GM19324 (cell line): ENCODE results near the gene GGT6.

Source experiments
- ATAC-seq: cut with Tn5 transposase; IDR thresholded peaks from one replicate; pipeline ENCODE4 v1.9.1; 2021; ENCODE audit warnings: mild to moderate bottlenecking, moderate library complexity; ENCODE audit not compliant: unreplicated experiment, low FRiP score

Gene GGT6

DNA sequence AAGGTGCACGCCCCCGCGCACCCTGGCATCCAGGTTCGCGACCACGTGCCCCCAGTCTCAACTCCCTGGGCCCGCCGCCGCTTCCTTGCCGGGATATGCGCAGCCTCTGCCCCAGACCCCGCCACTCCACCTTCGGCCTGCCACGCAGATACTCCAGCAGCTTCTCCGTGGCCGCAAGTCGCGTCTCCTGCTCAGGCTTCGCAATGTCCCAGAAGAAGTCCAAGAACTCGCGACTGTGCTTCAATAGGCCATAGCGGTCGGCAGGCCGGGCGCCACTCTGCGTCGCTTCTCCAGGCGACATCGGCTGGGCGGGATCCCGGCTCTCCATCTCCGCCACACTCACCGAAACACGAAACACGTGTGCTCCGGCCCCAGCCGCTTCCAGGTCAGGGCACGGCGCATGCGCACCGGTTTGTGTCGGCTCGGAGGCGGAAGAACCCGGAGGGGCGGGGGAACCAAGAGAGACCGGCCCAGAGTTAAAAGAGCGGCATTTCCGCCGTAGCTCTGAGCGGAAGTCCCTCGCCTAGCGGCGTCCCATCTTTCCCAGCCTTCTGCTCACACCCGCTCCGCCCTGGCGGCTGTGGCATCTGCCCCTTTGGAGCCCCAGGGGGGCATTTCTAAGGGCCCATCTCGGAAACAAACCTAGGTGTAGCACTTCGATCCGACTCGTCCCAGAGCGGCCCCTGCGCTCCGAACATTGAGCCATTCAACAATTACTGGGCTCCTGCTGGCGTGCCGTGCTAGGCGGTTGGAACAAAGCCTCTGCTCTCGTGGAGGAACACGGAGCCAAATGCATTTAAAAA is 5.2 kb downstream of the GGT6 start, which contains the start of gene MYBBP1A:
MYBBP1A (minus strand) TSS at position 388 of the 803 bp plus-strand sequence; CDS start at position 328, 60 bp downstream.
- peak; percentile 86 for ATAC-seq

DNA sequence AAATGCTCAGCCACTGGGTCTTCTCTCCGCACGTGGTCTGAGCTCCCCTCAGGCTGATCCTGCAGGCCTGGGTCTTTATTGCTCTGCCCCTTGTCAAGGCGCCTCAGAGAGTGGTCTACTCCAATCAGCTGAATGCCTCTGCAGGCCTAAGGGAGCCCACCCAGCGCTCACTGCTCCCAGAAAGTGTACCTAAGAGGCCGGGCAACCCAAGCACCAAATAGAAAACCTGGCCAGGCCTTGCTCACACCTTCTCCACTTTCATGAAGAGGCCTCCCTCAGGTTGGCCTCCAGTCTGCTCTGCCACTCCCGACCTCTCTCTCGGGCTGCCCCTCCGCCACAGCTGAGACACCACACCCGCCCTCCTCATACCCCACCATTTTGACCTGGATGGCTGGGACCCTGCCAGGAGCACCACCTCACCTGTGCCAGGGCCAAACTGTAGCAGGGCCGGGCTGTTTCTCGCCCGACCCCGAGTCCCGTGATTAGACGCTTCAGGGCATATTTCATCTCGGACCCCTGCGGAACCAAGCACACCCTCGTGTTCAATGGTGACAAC is 5.9 kb downstream of the GGT6 start:
- no peak for ATAC-seq

DNA sequence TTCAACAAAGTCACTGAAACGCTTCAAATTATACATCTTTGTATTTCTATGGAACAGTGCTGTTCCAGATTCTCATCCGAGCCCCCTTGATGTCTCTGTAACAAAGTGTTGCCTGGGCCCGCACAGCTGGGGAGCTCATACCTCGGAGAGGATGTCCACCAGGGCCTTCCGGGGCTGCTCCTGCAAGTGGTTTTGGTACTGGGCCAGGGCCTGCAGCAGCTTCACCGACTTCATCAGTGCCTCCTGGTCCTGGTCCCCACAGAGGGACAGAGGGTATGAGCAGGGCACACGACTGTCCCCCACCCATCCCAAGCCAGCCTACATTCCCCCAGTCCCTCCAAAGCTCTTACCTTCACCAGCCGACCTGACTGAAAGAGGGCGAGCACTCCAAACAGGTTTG is 6.7 kb downstream of the GGT6 start:
- ATAC-seq: no peak

DNA sequence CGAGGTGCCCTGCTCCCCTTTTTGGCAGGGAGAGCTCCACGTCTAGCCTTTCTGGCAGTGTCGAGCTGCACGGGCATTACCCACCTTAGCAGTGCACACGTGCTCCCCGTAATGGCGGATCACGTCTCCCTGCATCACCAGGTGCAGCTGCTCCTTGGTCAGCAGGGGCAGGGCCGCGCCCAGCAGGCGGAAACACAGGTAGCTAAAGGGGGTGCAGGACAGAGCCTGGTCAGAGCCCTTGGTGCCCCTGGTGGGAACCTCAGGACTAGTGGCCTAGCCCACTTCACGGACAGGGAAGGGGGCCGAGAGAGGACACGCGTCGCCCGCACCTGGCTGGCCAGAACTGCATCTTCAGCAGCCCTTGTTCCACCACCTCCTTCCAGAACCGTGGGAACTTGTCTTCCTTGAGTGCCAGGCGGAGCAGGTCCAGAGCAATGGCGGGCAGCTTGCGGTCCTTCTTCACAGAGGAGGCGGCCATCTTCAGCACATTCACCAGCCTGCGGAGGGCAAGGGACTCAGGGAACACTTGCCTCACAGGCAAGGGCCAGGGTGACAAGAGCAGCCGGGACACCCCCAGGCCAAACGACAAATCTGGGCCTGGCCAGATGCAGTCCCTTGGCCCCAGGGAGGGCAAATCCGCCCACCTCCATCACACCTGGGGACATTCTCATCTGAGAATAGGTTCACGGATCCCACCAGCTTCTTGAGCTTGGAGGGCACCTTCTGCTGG is 8.4 kb downstream of the GGT6 start:
- ATAC-seq: no peak

DNA sequence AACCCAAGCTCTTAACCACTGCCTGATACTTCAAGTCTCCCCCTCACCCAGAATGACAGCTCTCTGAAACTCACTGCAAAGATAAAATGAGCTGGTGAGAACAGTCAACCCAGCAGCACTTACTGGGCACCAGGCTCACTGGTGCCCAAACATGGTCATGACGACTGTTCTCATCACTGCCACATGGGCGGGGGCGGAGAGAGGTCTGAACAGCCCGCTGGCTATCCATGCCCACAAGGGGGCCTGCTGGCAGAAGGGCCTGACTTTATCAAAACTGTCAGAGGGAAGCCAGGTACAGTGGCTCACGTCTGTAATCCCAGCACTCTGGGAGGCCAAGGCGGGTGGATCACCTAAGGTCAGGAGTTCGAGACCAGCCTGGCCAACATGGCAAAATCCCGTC is 9.2 kb downstream of the GGT6 start:
- no peak for ATAC-seq

DNA sequence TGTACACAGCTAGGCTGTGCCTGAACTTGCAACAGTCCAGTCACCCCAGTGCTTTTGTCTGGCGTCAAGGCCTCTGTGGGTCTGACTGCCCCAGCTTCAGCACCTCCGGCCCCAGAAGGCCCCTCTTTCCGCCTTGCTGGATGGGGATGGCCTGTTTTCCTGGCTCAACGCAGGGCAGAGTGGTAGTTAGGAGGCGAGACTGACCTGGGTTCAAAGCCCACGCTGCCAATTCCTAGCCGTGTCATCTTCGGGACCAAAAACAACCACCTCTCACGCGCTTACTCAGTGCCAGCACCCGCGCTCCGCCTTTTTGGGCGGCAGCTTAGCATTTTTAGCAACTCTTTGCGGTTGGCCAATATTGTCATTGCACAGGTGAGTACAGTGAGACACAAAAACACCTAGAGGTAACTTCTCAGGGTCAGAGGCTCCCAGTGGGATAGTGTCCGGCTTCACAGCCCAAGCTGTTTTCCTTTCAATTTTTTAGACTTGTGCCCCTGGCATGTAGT is 9.8 kb downstream of the GGT6 start:
- ATAC-seq: no peak

DNA sequence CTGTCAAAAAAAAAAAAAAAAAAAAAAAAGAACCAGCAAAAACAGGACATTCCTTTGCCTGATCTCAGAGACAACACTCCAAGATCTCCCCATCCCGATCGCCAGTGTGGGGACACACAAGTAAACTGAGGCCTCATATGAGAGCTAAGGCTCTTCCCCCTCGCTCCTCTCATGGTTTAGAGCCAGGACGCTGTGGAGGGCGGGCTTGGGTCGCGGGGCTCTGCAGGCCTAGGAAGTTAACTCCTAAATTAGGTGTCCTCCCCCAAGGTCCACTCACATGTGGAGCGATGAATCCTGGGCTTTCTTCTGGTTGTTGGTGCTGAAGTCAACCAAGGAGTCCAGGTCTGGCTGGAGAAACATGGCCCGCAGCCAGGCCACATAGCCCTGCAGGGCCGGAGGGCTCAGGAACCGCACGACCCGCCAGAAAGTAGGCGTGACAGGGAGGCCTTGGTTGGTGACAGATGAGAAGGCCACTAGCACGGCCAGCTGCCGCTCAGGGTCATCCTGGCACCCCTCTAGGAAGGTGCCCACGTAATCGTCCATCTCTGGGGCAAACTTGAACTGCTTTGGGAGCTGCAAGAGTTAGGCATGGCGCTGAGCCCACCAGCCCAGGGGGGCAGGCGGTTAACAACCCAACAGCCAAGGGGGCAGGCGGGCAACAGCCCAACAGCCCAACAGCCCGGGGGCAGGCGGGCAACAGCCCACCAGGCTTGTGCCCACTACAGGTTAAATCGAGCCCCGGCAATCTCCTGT is 10.4 kb downstream of the GGT6 start:
- no peak for ATAC-seq

DNA sequence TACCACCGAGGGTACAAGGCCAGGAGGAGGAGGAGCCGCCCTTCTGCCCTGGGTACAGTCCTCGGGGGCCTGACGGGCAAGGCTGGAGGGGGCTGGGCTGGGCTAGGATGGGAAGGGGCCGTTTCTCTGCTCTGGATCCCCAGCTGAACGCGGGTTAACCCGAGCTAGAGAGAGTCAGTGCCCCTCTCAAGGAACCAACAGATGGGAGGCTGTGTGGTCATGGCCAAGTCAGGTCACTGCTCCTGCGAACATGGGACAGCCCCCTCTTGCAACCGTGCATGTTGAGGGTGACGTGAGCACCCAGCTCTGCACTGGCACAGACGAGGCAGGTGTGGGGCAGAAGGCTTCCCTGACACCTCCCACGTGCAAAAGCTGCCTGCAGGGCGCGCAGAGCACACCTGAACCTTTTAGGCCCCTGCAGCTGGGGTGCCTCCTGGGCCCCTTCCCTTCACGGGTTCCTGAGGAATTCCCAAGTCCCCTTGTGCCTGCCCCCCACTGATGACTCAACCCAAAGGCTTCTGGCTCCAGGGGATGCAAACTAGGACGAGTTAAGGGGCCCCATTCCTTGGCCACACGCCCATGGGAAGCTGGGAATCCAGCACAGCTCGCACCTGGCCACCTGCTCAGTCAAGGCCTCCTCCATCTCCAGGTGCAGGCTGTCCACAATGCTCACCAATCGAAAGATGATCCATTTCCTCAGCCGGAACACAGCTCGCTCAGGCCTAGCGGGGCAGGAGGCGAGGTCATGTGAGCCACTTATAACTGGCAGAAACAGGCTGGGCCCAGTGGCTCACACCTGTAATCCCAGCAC is 11.5 kb downstream of the GGT6 start:
- no peak for ATAC-seq

DNA sequence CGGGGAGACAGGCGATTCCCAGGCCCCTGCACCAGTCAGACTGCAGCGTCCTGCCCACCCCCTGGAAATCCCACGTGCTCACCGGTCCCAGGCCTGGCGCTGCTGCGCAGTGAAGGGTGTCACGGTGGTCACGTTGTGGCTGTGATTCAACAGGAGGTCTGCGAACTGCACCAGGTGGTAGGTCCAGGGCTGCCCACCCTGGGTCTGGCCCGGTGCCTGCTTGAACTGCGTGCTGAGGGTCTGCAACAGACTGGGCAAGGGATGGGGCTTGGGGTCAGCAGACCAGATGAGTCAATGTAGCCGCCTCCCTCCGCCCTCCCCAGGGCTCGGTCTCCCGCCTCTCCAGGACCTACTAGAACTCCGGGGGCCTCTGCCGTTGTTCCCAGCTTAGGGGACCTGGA is 12.3 kb downstream of the GGT6 start:
- ATAC-seq: no peak

DNA sequence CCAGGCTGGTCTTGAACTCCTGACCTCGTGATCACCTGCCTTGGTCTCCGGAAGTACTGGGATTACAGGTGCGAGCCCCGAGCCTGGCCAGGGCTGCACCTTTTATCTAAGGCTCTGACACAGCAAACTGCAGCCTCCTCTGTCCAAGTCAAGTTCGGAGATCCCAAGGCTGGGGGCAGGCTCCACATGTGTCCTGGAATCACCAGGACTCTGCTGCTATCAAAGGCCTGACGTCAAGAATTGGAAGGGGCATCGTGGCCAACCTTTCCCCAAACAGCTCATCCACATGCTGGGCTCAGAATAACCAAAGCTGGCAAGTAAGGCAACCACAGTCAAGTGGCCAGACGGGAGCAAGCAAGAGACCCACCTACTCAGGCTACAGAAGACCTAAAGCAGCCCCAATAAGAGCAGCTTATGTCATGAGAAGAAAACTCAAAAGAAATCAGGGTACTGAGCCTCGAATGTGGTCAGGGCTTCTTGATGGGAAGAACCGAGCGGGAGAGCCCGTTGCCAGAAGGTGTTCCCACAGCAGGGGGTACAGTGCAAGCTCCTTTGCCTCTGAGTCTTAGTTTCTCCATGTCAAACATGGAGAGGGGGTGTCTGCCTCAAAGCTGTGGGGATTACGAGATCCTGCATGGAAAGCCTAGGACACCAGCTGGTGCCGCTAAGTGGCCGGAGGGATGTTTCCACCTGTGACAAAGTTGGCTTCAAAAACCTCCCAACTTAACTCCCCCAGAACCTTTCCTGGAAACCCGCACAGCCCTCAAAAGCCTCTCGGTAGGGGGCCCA is 13.1 kb downstream of the GGT6 start:
- ATAC-seq: no peak

DNA sequence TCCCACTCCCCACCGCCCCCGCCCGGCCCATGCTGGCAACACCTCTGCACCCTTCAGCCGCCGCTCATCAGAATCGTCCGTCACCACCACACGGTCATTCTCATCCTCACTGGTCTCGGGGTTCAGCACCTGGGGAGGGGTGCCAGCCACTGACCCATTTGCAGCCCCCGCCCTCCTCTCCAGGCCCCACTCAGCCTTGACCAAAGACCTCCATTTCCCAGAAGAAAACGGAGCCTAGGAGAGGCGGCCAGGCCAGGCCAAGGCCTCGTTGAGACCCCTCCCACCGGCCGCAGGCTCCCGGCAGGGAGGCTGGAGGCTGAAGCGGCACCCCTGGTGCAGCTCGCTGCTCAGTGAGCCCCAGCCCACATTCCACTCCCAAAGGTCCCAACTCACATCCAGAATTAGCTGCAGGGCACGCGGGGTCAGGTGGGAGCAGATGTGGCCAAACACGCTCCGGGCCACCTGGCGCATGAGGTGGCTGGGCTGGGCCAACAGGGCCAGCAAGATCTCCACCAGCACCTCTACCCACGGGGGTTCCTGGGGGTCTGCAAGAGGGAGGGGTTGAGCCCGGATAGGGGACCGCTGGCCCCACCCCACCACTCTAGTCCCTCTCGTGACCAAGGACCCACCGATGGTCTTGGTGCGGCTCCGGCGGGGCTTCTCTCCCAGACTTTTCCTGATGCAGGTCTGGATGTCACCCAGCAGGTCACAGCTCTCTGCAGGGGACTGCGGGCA is 15.0 kb downstream of the GGT6 start:
- no peak for ATAC-seq

DNA sequence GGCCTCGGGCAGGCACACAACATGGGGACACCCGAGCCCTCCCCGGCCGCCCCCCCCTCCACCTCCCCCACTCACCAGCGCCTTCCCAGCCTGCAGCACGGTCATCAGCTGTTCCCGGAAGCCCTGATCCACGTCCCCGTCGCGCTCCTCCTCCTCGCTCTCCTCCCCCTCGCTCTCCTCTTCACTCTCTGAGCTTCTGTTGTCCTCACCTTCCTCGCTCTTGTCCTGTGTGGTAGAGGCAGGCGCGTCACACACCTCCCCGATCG is 15.5 kb downstream of the GGT6 start:
- no peak for ATAC-seq

DNA sequence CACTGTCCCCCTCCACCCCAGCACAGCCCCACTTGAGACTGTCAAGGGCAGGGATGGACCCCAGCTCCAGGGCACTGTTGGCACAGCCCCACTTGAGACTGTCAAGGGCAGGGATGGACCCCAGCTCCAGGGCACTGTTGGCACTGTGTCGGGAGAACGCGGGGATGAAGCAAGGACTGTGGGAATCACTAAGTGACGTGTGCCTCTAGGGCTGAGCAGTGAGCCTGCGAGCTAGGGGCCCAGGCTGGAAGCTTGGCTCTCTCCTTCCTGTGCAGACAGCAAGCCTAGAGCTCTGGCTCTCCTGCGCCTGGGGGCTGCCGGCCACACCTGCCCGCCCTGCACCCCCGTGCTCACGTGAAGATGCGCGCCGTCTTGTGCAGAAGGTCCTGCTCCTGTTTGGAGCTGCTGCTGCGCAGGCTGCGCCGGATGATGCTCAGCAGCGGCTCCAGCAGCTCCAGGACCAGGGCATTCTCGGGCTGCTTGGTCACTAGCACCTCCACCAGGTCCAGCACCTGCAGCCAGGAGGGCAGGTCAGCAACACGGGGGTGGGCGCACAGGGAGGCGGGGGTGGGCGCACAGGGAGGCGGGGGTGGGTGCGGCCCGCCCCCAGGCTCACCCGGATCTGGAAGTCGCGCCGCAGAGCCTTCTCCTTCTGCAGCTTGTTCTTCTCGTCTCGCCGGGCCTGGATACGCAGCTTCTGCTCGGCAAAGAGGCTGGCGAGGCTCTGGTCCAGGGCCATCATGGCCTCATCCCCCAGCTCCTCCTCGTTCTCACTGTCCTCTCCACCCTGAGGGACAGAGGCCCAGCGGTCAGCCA is 16.0 kb downstream of the GGT6 start:
- no peak for ATAC-seq

DNA sequence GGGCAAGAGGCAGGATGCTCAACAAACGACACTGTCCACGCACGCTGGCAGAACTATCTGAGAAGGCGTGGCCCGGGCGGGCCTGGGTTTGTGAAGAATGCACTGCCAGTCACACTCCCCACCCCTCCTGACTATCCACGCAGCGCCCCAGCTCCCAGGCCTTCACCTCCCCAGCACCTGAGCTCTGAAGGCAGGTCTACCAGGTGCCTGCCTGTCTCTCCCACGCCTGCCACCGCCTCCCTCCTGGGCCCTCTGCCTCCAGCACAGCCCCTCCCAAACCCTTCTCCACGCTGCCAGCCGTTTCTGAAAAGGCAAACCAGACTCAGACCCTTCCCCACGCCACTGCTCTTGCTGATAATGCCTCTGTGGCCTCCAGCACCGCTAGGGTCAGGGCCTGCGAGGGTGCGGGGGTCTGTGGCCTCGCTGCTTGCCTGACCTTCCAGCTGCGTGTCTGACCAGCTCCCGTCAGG is 16.8 kb downstream of the GGT6 start:
- no peak for ATAC-seq

DNA sequence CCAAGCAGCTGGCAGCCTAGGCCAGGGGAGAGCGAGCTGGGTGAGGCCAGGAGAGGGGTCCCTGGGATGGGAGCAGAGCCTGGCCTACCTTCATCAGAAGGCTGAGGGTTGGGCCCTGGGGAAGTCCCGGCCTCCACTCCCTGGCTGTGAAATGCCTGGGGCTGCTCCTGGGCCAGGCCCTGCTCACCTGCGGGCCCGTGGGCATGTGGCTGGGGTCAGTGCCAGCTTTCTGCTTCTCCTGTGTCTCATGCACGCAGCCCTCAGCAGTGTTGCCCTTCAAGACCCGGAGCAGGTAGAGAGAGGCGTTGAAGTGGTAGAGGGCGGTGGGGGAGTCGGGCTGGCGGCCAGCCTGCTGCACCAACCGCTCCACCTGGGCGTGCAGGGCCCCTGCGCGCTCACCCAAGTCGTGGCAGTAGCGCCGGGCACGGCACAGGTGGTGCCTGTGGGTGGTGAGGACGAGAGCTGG is 17.6 kb downstream of the GGT6 start:
- ATAC-seq: no peak

DNA sequence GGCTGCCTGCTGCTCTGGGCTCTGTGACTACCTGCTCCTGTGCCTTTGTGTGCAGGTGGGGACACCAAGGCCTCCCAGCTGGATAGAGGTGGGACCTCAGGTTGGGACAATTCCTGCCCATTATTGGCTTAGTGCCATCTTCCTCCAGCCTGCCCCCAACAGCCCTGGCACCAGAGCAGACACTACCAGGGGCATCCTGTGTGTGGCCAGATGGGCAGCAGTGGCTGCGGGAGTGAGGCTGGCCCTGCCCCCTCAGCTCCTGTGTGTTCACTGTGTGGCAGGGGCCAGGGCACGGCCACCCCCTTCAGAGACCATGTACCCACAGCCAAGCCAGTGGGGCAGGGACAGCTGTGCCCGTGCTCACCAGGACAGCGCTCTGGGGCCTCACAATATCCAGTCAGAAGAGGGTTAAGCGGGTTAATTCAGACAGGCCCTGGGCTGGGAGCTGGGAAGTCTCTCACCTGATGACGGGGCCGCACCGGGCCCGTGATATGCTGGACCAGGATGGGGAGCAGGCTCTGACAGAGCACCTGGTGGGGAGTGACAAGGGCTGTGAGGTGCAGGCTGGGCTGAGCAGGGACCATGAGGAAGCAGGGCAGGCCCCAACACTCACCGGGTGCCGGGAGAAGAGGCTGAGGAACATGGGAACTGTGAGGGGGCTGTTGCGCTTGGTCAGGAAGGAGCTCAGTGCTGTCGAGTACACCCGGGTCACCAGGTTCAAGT is 18.2 kb downstream of the GGT6 start:
- ATAC-seq: no peak
